ENCODE data around the gene RAG2.
"Not testable (repeated sequence)": the region's sequence is repeated elsewhere in the genome, so short reads cannot be mapped to it uniquely, and the experiment has no call there.

The RAG2 gene

GRCh38 chr11:36596880-36597279 is 1.2 kb downstream of the RAG2 start:
- DNase-seq, result no peak

GRCh38 chr11:36594316-36594989 is 3.6 kb downstream of the RAG2 start, which contains the start of gene IFTAP:
TSS of gene IFTAP (plus strand) at chr11:36594502. CDS start at chr11:36610104, 15,602 bp downstream.
- DNase-seq, result no peak

GRCh38 chr11:36591433-36591832 is 6.6 kb downstream of the RAG2 start:
- DNase-seq, result no peak

GRCh38 chr11:36590513-36590912 is 7.5 kb downstream of the RAG2 start:
- DNase-seq, result no peak

GRCh38 chr11:36588099-36588498 is 9.9 kb downstream of the RAG2 start:
- no peak for DNase-seq

- no peak for DNase-seq
Measured at GRCh38 chr11:36586543-36586942, 11.5 kb downstream of the RAG2 start.

- DNase-seq, result no peak
Measured at GRCh38 chr11:36583667-36584066, 14.4 kb downstream of the RAG2 start.

- DNase-seq, result no peak
Measured at GRCh38 chr11:36581536-36581935, 16.5 kb downstream of the RAG2 start.

GRCh38 chr11:36578458-36578857 is 19.6 kb downstream of the RAG2 start:
- no peak for DNase-seq

- no peak for DNase-seq
Measured at GRCh38 chr11:36577859-36578258, 20.2 kb downstream of the RAG2 start.

GRCh38 chr11:36577373-36577772 is 20.7 kb downstream of the RAG2 start:
- no peak for DNase-seq

- DNase-seq, result no peak
Measured at GRCh38 chr11:36574486-36574885, 23.6 kb downstream of the RAG2 start.

- no peak for DNase-seq
Measured at GRCh38 chr11:36569095-36569494, 28.9 kb downstream of the RAG2 start.

GRCh38 chr11:36567694-36568093 is 30.3 kb downstream of the RAG2 start, which contains the start of gene RAG1:
TSS of gene RAG1 (plus strand) at chr11:36568007. CDS start at chr11:36573305, 5,298 bp downstream.
- DNase-seq, result no peak

GRCh38 chr11:36566407-36567053 is 31.5 kb downstream of the RAG2 start:
- no peak for DNase-seq

- no peak for DNase-seq
Measured at GRCh38 chr11:36565031-36565610, 32.9 kb downstream of the RAG2 start.

- no peak for DNase-seq
Measured at GRCh38 chr11:36564376-36565030, 33.5 kb downstream of the RAG2 start.

GRCh38 chr11:36558571-36559413 is 39.2 kb downstream of the RAG2 start:
- DNase-seq, result no peak

- DNase-seq, result no peak
Measured at GRCh38 chr11:36557991-36558390, 40.0 kb downstream of the RAG2 start.

- DNase-seq, result not testable (repeated sequence)
Measured at GRCh38 chr11:36557390-36557789, 40.6 kb downstream of the RAG2 start.

- no peak for DNase-seq
Measured at GRCh38 chr11:36550385-36551115, 47.5 kb downstream of the RAG2 start.

Measured in activated CD4-positive, CD25-positive, alpha-beta regulatory T cell treated with anti-CD3 and anti-CD28 coated beads, Interleukin-2, amount 50 U/mL, for 72 hours (primary cell).